MCF 10A (cell line): ENCODE results near the gene PDLIM7. TPM values are rescaled to one million over a fixed set of nuclear protein-coding genes. Genes with fewer than 3 reads are reported as not detected.

Experiments used
- BruUV-seq: library from RNA; stranded (reverse); fragments of 400-500 nt; replicated peaks from 2 replicates; lab custom pipeline; 2021; lab: Mats Ljungman, UMichigan
- CTCF ChIA-PET: fragments of 300-600 bp; sonication (Branson Sonifier 250); formaldehyde crosslinking; extraction: SDS; loops from one replicate; lab custom pipeline; 2021; ENCODE audit warnings: antibody characterized with exemption, inconsistent platforms; lab: Yijun Ruan, JAX
- POLR2A ChIA-PET: fragments of 300-600, 350-650 bp; sonication (Branson Sonifier 250); formaldehyde crosslinking; extraction: SDS; loops from one replicate; lab custom pipeline; 2020; ENCODE audit warnings: antibody characterized with exemption, inconsistent platforms; lab: Yijun Ruan, JAX
- DNase-seq: peaks from one replicate; pipeline ENCODE4 v3.0.0-alpha.2; 2018; ENCODE audit not compliant: unreplicated experiment
- H3K27ac Mint-ChIP-seq: one replicate; pipeline ENCODE4 v1.8.0; 2022; ENCODE audit warnings: mild to moderate bottlenecking, low read depth, mixed read lengths; ENCODE audit not compliant: unreplicated experiment
- H3K27me3 Mint-ChIP-seq: one replicate; pipeline ENCODE4 v1.8.0; 2022; ENCODE audit warnings: mixed read lengths; ENCODE audit not compliant: insufficient read depth, unreplicated experiment
- H3K36me3 Mint-ChIP-seq: one replicate; pipeline ENCODE4 v1.8.0; 2022; ENCODE audit warnings: mild to moderate bottlenecking, moderate library complexity, mixed read lengths; ENCODE audit not compliant: insufficient read depth, unreplicated experiment
- H3K4me1 Mint-ChIP-seq: one replicate; pipeline ENCODE4 v1.8.0; 2022; ENCODE audit warnings: mixed read lengths; ENCODE audit not compliant: insufficient read depth, unreplicated experiment
- H3K4me3 Mint-ChIP-seq: one replicate; pipeline ENCODE4 v1.8.0; 2022; ENCODE audit warnings: mild to moderate bottlenecking, moderate library complexity, mixed read lengths; ENCODE audit not compliant: unreplicated experiment
- H3K9me3 Mint-ChIP-seq: one replicate; pipeline ENCODE4 v1.8.0; 2022; ENCODE audit warnings: mixed read lengths; ENCODE audit not compliant: unreplicated experiment
- intact Hi-C: fragments of 100-400 bp; cut with micrococcal nuclease; formaldehyde crosslinking; loops from 2 replicates; pipeline ENCODE4 v1.14.1; 2022
- total RNA-seq: library from RNA; stranded (reverse); gene quantifications from 2 replicates; pipeline ENCODE4 v1.2.3, GENCODE V29; 2022
- TF ChIP-seq, protein P1 (sequence below): fragments of 200-600 bp; IDR thresholded peaks from one replicate; pipeline ENCODE4 v1.8.0; 2022; ENCODE audit warnings: antibody characterized with exemption, mild to moderate bottlenecking; ENCODE audit not compliant: unreplicated experiment

The PDLIM7 gene
- total RNA-seq, 1 experiment from 2014 or later, result 257 TPM

DNA sequence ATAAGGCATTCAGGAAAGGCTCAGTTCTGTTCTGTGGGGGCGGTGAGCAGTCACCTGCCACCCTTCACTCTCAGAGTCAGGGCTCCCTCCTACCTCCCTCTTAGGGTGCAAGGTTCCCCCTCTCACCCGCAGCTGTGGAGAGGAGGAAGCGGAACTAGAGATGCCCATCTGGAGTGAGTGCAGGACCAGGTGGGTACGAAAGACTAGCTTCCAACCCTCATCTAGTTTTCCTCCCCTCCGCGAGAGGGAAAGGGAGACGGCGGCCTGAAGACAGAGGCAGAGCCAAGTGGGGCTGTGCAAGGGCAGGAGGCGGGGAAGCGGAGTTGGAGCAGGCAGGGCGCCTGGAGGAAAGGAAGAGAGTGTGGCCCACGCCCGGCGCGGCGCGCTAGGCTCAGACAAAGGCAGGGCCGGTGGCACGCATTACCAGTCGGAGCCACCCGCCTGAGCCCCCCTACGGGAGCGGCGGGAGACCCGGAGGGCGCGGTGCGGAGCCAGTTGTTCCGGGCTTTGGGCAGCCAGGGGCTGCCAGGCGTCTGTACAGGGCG is 43.5 kb downstream of the PDLIM7 start:
- POLR2A ChIA-PET, result interaction anchor here (0.7 to 12.7 kb wide), 16 partner anchors 8 to 925 kb away, joined by 3 to 202 read pairs (median 6); partner anchors contain the start of genes GRK6, LMAN2, PFN3 and PRR7
- BruUV-seq, result no TSS peak
- TF ChIP-seq, protein P1, sequence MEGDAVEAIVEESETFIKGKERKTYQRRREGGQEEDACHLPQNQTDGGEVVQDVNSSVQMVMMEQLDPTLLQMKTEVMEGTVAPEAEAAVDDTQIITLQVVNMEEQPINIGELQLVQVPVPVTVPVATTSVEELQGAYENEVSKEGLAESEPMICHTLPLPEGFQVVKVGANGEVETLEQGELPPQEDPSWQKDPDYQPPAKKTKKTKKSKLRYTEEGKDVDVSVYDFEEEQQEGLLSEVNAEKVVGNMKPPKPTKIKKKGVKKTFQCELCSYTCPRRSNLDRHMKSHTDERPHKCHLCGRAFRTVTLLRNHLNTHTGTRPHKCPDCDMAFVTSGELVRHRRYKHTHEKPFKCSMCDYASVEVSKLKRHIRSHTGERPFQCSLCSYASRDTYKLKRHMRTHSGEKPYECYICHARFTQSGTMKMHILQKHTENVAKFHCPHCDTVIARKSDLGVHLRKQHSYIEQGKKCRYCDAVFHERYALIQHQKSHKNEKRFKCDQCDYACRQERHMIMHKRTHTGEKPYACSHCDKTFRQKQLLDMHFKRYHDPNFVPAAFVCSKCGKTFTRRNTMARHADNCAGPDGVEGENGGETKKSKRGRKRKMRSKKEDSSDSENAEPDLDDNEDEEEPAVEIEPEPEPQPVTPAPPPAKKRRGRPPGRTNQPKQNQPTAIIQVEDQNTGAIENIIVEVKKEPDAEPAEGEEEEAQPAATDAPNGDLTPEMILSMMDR, result no peak
- Mint-ChIP-seq H3K4me3 (peak overlapping the region; percentile 70), H3K27me3 (no peaks in the 10 kb centered on the region), H3K4me1 (peaks cover 6% of the 10 kb centered on the region), H3K9me3 (no peaks in the 10 kb centered on the region), H3K27ac (no peak overlapping the region), H3K36me3 (peaks cover 38% of the 10 kb centered on the region)
- no peak for DNase-seq
- CTCF ChIA-PET, result interaction anchor here (0.6 to 15.3 kb wide), 25 partner anchors 9 to 669 kb away, joined by 3 to 277 read pairs (median 8); partner anchors contain the start of genes PDLIM7, PFN3 and PRR7
- intact Hi-C loops, result loop anchor here (1.0 to 2.0 kb wide), 5 partner anchors 28 to 340 kb away; partner anchors contain the start of gene GRK6

DNA sequence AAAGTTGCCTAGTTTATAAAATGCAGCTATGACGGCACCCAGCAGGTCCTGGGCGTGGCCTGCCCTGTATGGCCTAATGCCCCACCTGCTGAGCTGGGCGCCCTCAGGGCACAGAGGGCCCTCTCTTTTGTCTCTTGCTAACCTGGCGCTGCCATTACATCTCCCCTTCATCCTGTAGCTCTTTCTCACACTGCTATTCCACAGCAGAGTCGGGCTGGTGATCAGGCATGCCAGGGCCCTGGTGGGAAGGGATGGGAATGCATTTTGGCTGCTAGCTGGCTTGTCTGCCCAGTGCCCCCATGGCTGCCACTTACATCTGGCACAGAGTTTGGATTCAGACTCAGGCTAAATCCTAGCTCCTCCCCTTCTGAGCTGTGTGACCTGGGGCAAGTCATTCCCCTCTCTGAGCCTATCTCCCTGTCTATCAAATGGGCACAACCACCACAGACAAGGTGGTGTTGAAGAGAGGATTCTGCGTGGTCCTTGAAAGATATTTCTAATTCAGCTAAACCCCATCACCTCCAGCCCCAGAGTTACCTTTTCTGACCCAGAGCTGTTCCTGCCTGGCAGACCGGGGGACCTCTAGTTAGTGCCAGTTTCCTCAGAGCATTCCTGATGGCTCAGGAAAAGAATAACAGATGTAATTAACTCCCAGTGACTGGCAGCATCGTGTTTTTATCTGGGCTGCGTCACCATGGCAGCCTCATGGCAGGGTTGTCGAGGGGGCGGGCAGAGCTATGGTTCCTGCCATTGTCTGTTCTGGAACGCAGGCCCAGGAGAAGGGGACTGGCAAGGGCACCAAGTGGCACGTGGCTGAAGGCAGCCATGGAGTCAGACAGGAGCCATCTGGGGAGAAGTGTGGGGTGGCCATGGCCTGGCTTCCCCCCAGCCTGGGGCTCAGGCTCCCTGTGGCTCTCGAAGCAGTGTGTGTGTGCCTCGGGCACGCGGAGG is 44.4 kb downstream of the PDLIM7 start:
- peak overlapping the region; percentile 44 for H3K4me3 Mint-ChIP-seq
- CTCF ChIA-PET, result interaction anchor here (0.6 to 15.3 kb wide), 24 partner anchors 8 to 338 kb away, joined by 3 to 277 read pairs (median 5); partner anchors contain the start of genes PFN3 and PRR7

DNA sequence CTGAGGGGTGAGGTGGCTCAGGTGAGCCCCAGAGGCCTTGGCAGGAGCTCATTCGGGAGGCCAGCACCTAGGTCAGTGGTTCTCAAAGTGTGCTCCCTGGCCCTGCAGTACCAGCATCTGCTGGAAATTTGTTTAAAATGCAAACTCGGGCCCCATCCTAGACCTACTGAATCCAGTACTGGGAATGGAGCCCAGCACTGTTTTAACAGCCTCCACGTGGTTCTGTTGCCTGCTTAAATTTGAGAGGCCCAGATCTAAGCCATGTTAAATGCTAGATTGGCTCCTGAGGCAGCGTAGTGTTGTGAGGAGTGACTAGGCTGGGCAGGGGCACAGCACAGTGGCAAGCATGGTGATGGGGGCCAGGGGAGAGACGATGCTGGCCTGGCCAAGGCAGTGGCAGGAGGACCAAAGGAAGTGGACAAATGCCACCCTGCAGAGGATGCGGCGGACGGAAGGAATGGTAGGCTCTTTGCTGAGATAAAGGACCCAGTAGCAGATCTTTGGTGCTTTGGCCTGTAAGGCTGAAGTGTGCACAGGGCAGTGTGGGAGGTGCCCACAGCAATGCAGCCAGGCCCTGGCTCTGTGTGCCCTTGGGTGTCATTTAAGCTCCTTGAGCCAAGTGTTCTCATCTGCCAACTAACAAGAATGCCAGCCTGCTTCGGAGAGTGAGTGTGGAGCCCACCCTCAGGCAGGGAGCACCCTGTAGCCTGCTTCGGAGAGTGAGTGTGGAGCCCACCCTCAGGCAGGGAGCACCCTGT is 46.6 kb downstream of the PDLIM7 start:
- Mint-ChIP-seq H3K27me3 (no peaks in the 10 kb centered on the region), H3K27ac (no peak overlapping the region), H3K9me3 (no peaks in the 10 kb centered on the region), H3K36me3 (peaks cover 28% of the 10 kb centered on the region), H3K4me3 (no peak overlapping the region), H3K4me1 (peaks cover 19% of the 10 kb centered on the region)
- CTCF ChIA-PET, result interaction anchor here (0.6 to 15.3 kb wide), 6 partner anchors 14 to 60 kb away, joined by 3 to 277 read pairs (median 32); partner anchors contain the start of gene PFN3
- DNase-seq, result no peak
- no TSS peak for BruUV-seq
- POLR2A ChIA-PET, result interaction anchor here (1.2 to 17.7 kb wide), 6 partner anchors 12 to 100 kb away, joined by 3 to 217 read pairs (median 24); partner anchors contain the start of genes GRK6, LMAN2 and PFN3
- intact Hi-C loops, result no loop called here
- TF ChIP-seq, protein P1, result no peak

More for the DNA sequence above, 44.4 kb downstream of the PDLIM7 start:
- no peaks in the 10 kb centered on the region for H3K27me3 Mint-ChIP-seq
- H3K36me3 Mint-ChIP-seq, result peaks cover 37% of the 10 kb centered on the region
- no TSS peak for BruUV-seq
- POLR2A ChIA-PET, result interaction anchor here (0.7 to 17.7 kb wide), 6 partner anchors 7 to 149 kb away, joined by 3 to 217 read pairs (median 67); partner anchors contain the start of genes GRK6, PFN3, PRELID1 and PRR7
- no peak overlapping the region for H3K27ac Mint-ChIP-seq
- no peak for DNase-seq
- intact Hi-C loops, result no loop called here
- TF ChIP-seq, protein P1, result peak; percentile 17
- H3K9me3 Mint-ChIP-seq, result no peaks in the 10 kb centered on the region
- peaks cover 15% of the 10 kb centered on the region for H3K4me1 Mint-ChIP-seq
